Activated B cell treated with CpG ODN at 0.5 μM for 24 hours (primary cell): ENCODE results near the gene FRG1. TPM values are rescaled to one million over a fixed set of nuclear protein-coding genes. Genes with fewer than 3 reads are reported as not detected.
A peak's percentile ranks its signal among the peaks of the same experiment; 100 is the strongest.
"Not testable (repeated sequence)": the region's sequence is repeated elsewhere in the genome, so short reads cannot be mapped to it uniquely, and the experiment has no call there.

ENCODE experiments used
- ATAC-seq: fragments of 200-7000 bp; cut with Tn5 transposase; one replicate; pipeline ENCODE4 v1.10.0; 2021; ENCODE audit warnings: low read depth, mild to moderate bottlenecking, moderate library complexity
- CTCF ChIA-PET: fragments of 350-600 bp; sonication (Branson Sonifier 250); formaldehyde crosslinking; loops from one replicate; lab custom pipeline; 2021; ENCODE audit warnings: antibody characterized with exemption; lab: Charles Lee
- POLR2A ChIA-PET: fragments of 350-600 bp; sonication (Branson Sonifier 250); formaldehyde crosslinking; loops from one replicate; lab custom pipeline; 2021; ENCODE audit warnings: antibody characterized with exemption; lab: Charles Lee
- DNase-seq: peaks from one replicate; pipeline ENCODE4 v3.0.0; 2022
- H3K27ac Mint-ChIP-seq: one replicate; pipeline ENCODE4 v1.8.0; 2020; ENCODE audit warnings: mixed read lengths
- H3K27me3 Mint-ChIP-seq: one replicate; pipeline ENCODE4 v1.8.0; 2021; ENCODE audit warnings: mixed read lengths
- H3K36me3 Mint-ChIP-seq: one replicate; pipeline ENCODE4 v1.8.0; 2021; ENCODE audit warnings: low read depth, mixed read lengths
- H3K4me1 Mint-ChIP-seq: one replicate; pipeline ENCODE4 v1.8.0; 2021; ENCODE audit warnings: mixed read lengths
- H3K4me3 Mint-ChIP-seq: one replicate; pipeline ENCODE4 v1.8.0; 2020; ENCODE audit warnings: mild to moderate bottlenecking, mixed read lengths
- H3K9me3 Mint-ChIP-seq: one replicate; pipeline ENCODE4 v1.8.0; 2020; ENCODE audit warnings: mixed read lengths
- CTCF ChIP-seq: fragments of 200-600 bp; IDR thresholded peaks from one replicate; pipeline ENCODE4 v1.8.0; 2022; ENCODE audit warnings: antibody characterized with exemption, mild to moderate bottlenecking
- intact Hi-C: fragments of 100-400 bp; cut with micrococcal nuclease; formaldehyde crosslinking; loops from one replicate; pipeline ENCODE4 v1.15.1; 2024
- total RNA-seq: library from RNA; stranded (reverse); gene quantifications from 2 replicates; pipeline ENCODE4 v1.2.3, GENCODE V29; 2022

Gene FRG1
- 45.1 and 49.0 TPM in 2 replicates for total RNA-seq

GRCh38 chr4:189940178-189941004, at the start of gene FRG1:
FRG1 (plus strand) TSS chr4:189940872; CDS start chr4:189941010, 138 bp downstream.
- Mint-ChIP-seq H3K4me3 (peak within 1 kb of the TSS; percentile 91), H3K4me1 (peaks cover 45% of the 10 kb centered on the region), H3K27ac (peak within 1 kb of the TSS; percentile 90), H3K9me3 (peaks cover 2% of the 10 kb centered on the region), H3K27me3 (no peaks in the 10 kb centered on the region), H3K36me3 (peaks cover 31% of the 10 kb centered on the region)
- intact Hi-C loops, result no loop called here
- CTCF ChIA-PET, result no interaction called here
- peak; percentile 88 for TF ChIP-seq CTCF
- ATAC-seq (peak; percentile 97), DNase-seq (peak; percentile 98)
- POLR2A ChIA-PET, result interaction anchor here (1.1 kb wide), 1 partner anchor 8 kb away, joined by 3 read pairs; no protein-coding TSS in a partner anchor

GRCh38 chr4:189897667-189898066, 43.0 kb upstream of the FRG1 start:
- Mint-ChIP-seq H3K36me3 (no peaks in the 10 kb centered on the region), H3K4me1 (no peaks in the 10 kb centered on the region), H3K27me3 (no peaks in the 10 kb centered on the region), H3K4me3 (no peak overlapping the region), H3K9me3 (no peaks in the 10 kb centered on the region), H3K27ac (no peak overlapping the region)
- no peak for TF ChIP-seq CTCF
- DNase-seq (no peak), ATAC-seq (no peak)
- ChIA-PET POLR2A (no interaction called here), CTCF (no interaction called here)
- intact Hi-C loops, result no loop called here

- H3K4me1 Mint-ChIP-seq, H3K27me3 Mint-ChIP-seq, ATAC-seq, H3K27ac Mint-ChIP-seq, POLR2A ChIA-PET, H3K4me3 Mint-ChIP-seq, H3K9me3 Mint-ChIP-seq, CTCF ChIA-PET, DNase-seq, intact Hi-C loops, H3K36me3 Mint-ChIP-seq: not testable (repeated sequence)
These were observed 41.1 kb upstream of the FRG1 start for GRCh38 chr4:189899481-189900015.

- H3K4me1 Mint-ChIP-seq, DNase-seq, H3K27ac Mint-ChIP-seq, H3K9me3 Mint-ChIP-seq, CTCF ChIA-PET, H3K36me3 Mint-ChIP-seq, POLR2A ChIA-PET, intact Hi-C loops, ATAC-seq, H3K4me3 Mint-ChIP-seq, H3K27me3 Mint-ChIP-seq: not testable (repeated sequence)
- TF ChIP-seq CTCF, result peak; percentile 20
These were observed 36.1 kb upstream of the FRG1 start for GRCh38 chr4:189904420-189905027.

GRCh38 chr4:189912170-189912569, 28.5 kb upstream of the FRG1 start:
- intact Hi-C loops, result no loop called here
- no peaks in the 10 kb centered on the region for H3K27me3 Mint-ChIP-seq
- CTCF ChIA-PET, result interaction anchor here (0.6 kb wide), 1 partner anchor 50 kb away, joined by 5 read pairs; no protein-coding TSS in a partner anchor
- H3K4me3 Mint-ChIP-seq, result no peak overlapping the region
- peaks cover 7% of the 10 kb centered on the region for H3K9me3 Mint-ChIP-seq
- DNase-seq (no peak), ATAC-seq (no peak)
- no peak overlapping the region for H3K27ac Mint-ChIP-seq
- peaks cover 2% of the 10 kb centered on the region for H3K36me3 Mint-ChIP-seq
- no peak for TF ChIP-seq CTCF
- no peaks in the 10 kb centered on the region for H3K4me1 Mint-ChIP-seq
- POLR2A ChIA-PET, result no interaction called here
